ENCODE results near the gene HMGN3.

The HMGN3 gene

GRCh38 chr6:79202556-79202955 is 31.9 kb downstream of the HMGN3 start:
- H3K4me3 ChIP-seq (replicated peaks; ENCODE audit: low read depth, low read length), result no peak overlapping the region
- no peak for TF ChIP-seq CTCF (IDR thresholded peaks at IDR 0.05; ENCODE audit: low read length, missing control alignments)
- DNase-seq (ENCODE audit: low read depth), result no peak

- no peak for TF ChIP-seq CTCF (IDR thresholded peaks at IDR 0.05; ENCODE audit: low read length, missing control alignments)
- H3K4me3 ChIP-seq (replicated peaks; ENCODE audit: low read depth, low read length), result no peak overlapping the region
- no peak for DNase-seq (ENCODE audit: low read depth)
These were observed 32.5 kb downstream of the HMGN3 start for GRCh38 chr6:79201983-79202382.

- H3K4me3 ChIP-seq (replicated peaks; ENCODE audit: low read depth, low read length), result no peak overlapping the region
- no peak for TF ChIP-seq CTCF (IDR thresholded peaks at IDR 0.05; ENCODE audit: low read length, missing control alignments)
- no peak for DNase-seq (ENCODE audit: low read depth)
These were observed 33.3 kb downstream of the HMGN3 start for GRCh38 chr6:79201143-79201542.

GRCh38 chr6:79196912-79197311 is 37.6 kb downstream of the HMGN3 start:
- DNase-seq (ENCODE audit: low read depth), result no peak
- H3K4me3 ChIP-seq (replicated peaks; ENCODE audit: low read depth, low read length), result no peak overlapping the region
- TF ChIP-seq CTCF (IDR thresholded peaks at IDR 0.05; ENCODE audit: low read length, missing control alignments), result no peak

- no peak for TF ChIP-seq CTCF (IDR thresholded peaks at IDR 0.05; ENCODE audit: low read length, missing control alignments)
- H3K4me3 ChIP-seq (replicated peaks; ENCODE audit: low read depth, low read length), result no peak overlapping the region
- no peak for DNase-seq (ENCODE audit: low read depth)
These were observed 40.5 kb downstream of the HMGN3 start for GRCh38 chr6:79193971-79194370.

- TF ChIP-seq CTCF (IDR thresholded peaks at IDR 0.05; ENCODE audit: low read length, missing control alignments), result no peak
These were observed 44.6 kb downstream of the HMGN3 start for GRCh38 chr6:79189760-79190350.

GRCh38 chr6:79188885-79189480 is 45.5 kb downstream of the HMGN3 start:
- no peak overlapping the region for H3K4me3 ChIP-seq (replicated peaks; ENCODE audit: low read depth, low read length)
- no peak for DNase-seq (ENCODE audit: low read depth)
- no peak for TF ChIP-seq CTCF (IDR thresholded peaks at IDR 0.05; ENCODE audit: low read length, missing control alignments)

More at GRCh38 chr6:79189760-79190350, 44.6 kb downstream of the HMGN3 start:
- no peak for DNase-seq (ENCODE audit: low read depth)
- H3K4me3 ChIP-seq (replicated peaks; ENCODE audit: low read depth, low read length), result no peak overlapping the region
